Left cardiac atrium (tissue), 4 donors: Measurements from ENCODE around the gene CLEC20A. TPM values are rescaled to one million over a fixed set of nuclear protein-coding genes. Genes with fewer than 3 reads are reported as not detected.

Source experiments
- ATAC-seq, 2 donors: fragments of 200-7000 bp; cut with Tn5 transposase; one replicate each; pipeline ENCODE4 v1.9.1; 2020; ENCODE audit warnings: mild to moderate bottlenecking in 2 of 2, moderate library complexity in 2 of 2
- DNase-seq: peaks from one replicate; pipeline ENCODE4 v3.0.0-alpha.2; 2020
- intact Hi-C, 2 donors: fragments of 100-400 bp; cut with DNase I; formaldehyde crosslinking; loops; one replicate each; pipeline versions ENCODE4 v1.14.1 to v1.15.1; 2022 to 2023
- total RNA-seq, 2 donors: library from RNA; stranded (reverse); fragmentation: NEBNext Ultra II Directional; extraction: Animal tissue kit (Norgen Biotek cat#: 25700); gene quantifications; one replicate each; pipeline ENCODE4 v1.2.1, GENCODE V29; 2021
- donor health status: DM: no; HTN: yes; CAD: no.
- donor health status: DM: no; HTN: yes; CAD: no; lungs with severe emphysema.
- donor health status: DM: yes; HTN: yes; CAD: no.
- donor health status: Dilated cardiomyopathy.

CLEC20A gene
- total RNA-seq, 2 donors from 2014 or later, result not detected

DNA sequence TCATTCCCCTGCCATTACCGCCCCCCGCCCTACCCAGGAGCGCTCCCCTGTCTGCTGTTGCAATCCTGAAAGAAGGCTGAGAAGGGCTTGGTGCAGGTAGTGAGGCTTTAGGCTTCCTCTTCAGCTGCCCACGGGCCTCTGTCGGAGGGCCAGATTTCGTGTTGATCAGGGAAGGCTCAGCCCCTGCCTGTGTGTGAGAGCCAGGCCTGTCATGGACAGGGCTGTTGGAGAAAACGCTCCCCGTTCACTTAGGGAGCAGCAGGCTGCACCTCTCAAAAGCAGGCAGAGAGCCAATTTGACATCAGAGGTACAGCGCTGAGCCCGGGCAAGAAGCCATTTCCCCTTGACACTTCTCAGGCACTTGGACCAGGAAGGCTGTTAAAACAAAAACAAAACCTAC, 35.1 kb upstream of the CLEC20A start:
- intact Hi-C loops, result no loop called here
- DNase-seq, result no peak
- no peak for ATAC-seq

DNA sequence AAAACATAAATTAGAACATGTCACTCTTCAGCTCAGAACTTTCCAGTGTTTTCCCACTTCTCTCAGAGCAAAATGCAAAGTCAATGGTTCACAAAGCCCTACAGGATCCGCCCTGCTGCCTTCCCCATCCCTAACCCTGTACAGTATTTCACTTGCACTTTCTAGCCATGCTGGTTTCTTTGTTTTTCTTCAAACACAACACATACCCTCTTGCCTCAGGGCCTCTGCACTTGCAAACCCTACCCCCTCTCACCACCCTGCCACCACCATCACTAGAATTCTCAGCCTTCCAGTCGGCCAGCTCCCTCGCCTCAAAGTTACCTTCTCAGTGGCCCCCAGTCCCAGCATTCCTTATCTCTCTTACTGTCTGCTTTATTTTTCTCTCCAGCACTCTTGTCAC, 33.7 kb upstream of the CLEC20A start:
- intact Hi-C loops, result no loop called here
- DNase-seq (no peak), ATAC-seq (no peak)

- intact Hi-C loops, result no loop called here
- peak in 1 of 2 donors; percentile 73 for ATAC-seq
- DNase-seq, result peak; percentile 50
Observed at GRCh38 chr1:178530037-178530402, 33.3 kb upstream of the CLEC20A start.

- intact Hi-C loops, result no loop called here
- DNase-seq, result no peak
- no peak for ATAC-seq
Observed at GRCh38 chr1:178529364-178530036, 32.7 kb upstream of the CLEC20A start.

- DNase-seq (no peak), ATAC-seq (no peak)
- intact Hi-C loops, result no loop called here
Observed at GRCh38 chr1:178528953-178529335, 32.2 kb upstream of the CLEC20A start.

GRCh38 chr1:178528228-178528952, 31.6 kb upstream of the CLEC20A start:
- intact Hi-C loops, result no loop called here
- ATAC-seq, result no peak

DNA sequence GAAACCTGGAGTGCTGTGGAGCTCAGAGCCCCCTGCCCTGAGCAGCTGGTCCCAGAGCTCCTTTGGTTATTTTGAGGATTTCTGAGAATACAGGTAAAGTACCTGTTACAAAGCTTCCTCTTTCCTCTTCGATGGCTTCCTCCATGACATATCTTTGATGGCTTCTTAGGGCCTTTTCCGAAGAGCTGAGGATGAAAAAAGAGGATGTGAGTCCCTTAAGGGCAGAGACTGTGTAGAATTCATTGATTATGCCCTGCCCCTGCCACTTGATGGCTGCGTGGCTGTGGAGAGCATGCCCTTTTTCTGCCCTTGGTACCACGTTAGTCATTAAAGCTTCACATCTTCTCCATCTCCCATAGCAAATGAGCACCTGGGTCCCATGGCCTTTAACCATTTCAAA, 30.4 kb upstream of the CLEC20A start:
- intact Hi-C loops, result no loop called here
- DNase-seq, result no peak
- no peak for ATAC-seq

More at GRCh38 chr1:178528228-178528952, 31.6 kb upstream of the CLEC20A start:
- no peak for DNase-seq

GRCh38 chr1:178521241-178521640, 24.5 kb upstream of the CLEC20A start:
- no peak for ATAC-seq
- intact Hi-C loops, result loop anchor here in 1 of 2 donors (5.0 kb wide), 1 partner anchor 209 kb away; no protein-coding TSS in a partner anchor
- no peak for DNase-seq

DNA sequence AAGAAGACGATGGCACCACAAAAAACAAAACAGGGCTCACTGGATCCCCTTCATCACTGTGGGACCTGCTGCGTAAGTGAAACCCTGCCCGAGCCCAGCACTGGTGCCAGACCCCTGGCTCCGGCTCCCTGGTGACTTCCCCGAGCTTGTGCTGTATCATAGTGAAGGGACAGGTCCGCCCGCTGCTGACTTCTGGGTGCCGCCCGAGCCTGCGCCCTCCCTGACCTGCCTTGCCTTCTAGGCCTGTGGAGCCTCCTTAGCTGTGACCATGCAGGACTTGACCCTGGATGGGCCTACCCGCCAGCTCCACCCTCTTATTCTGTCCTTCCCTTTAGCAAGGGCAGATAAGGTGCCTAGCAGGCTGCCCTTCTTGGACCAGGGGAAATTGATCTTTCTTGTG, 24.0 kb upstream of the CLEC20A start:
- intact Hi-C loops, result loop anchor here in 1 of 2 donors (5.0 kb wide), 1 partner anchor 209 kb away; no protein-coding TSS in a partner anchor
- DNase-seq (no peak), ATAC-seq (no peak)

DNA sequence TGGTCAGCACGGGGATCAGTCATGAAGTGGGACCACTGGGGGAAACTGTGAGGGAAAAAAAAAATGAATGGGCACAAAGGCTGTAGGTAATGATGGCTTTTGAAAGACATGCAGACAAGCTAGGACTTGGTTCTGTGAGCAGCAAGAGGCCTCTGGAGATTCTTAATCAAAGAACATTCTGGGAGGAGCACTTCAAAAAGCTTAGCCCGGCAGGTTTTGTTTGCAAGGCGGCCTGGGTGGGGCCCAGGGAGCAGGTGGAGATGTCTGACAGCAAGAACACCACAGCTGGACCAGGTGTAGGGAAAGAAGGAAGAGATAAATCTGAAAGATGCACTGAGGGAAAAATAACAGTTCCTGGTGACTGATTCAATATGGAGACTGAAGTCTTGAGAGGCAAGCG, 22.1 kb upstream of the CLEC20A start:
- intact Hi-C loops, result no loop called here
- no peak for DNase-seq
- ATAC-seq, result no peak

DNA sequence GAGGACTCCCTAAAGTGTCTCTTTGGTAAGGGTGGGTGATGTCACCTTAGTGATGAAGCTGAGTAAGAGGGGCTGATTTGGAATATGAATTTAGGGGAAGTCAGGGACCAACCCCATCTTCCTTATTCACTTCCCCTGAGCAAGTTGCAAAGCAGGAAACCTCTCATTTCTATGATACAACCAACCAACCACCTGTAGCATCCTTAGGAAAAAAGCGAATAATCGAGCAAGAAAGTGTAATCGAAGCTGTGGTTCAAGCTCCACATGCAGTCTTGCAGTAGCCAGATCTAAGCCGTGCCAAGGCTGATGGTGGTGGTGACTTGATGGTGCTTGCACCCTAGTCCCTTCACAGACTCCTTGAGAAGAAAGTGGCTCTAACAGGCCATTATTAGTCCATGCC, 19.3 kb upstream of the CLEC20A start:
- DNase-seq, result no peak
- ATAC-seq, result no peak
- intact Hi-C loops, result no loop called here

- ATAC-seq (peak; percentile 40 to 58), DNase-seq (no peak)
- intact Hi-C loops, result no loop called here
Observed at GRCh38 chr1:178513278-178513983, 16.7 kb upstream of the CLEC20A start.

DNA sequence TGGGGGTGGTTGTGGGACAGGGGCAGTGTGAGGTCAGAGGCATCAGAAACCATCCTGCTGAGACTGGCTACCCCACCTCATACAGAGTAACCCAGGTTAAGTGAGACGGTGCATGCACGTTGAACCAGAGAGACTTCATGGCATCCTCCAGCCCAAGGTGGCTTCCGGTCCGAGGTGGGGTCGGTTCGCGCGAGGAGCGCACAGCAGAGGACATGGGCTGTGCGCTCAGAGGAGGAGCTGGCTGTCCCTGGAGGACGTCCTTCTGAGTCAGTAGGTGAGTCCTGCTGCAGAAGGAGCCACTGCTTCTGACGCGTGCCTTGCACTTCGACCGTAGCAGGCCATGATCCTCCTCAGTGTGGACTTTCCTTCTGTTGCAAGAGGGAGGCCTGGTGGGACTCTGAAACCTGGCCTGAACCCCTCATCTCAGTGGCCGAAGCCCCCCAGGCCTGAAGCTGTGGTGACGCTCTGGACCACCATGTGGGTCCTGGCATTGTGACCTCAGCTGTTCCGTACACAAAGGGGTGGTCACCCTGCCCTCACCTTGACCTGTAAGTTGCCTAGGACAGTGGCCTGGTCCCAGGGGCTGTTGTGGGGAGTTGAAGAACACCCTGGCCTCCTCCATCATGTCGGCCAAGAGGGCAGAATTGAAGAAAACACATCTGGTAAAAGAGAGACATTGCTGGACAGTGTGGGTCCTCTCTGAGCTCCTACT, 16.0 kb upstream of the CLEC20A start, which contains the start of gene TEX35:
Gene TEX35 (plus strand): TSS at position 544 of the 712 bp plus-strand sequence. CDS start 80 bp downstream, at position 624.
- intact Hi-C loops, result no loop called here
- no peak for ATAC-seq
- DNase-seq, result no peak

GRCh38 chr1:178510155-178510554, 13.4 kb upstream of the CLEC20A start:
- intact Hi-C loops, result no loop called here
- DNase-seq (no peak), ATAC-seq (no peak)

DNA sequence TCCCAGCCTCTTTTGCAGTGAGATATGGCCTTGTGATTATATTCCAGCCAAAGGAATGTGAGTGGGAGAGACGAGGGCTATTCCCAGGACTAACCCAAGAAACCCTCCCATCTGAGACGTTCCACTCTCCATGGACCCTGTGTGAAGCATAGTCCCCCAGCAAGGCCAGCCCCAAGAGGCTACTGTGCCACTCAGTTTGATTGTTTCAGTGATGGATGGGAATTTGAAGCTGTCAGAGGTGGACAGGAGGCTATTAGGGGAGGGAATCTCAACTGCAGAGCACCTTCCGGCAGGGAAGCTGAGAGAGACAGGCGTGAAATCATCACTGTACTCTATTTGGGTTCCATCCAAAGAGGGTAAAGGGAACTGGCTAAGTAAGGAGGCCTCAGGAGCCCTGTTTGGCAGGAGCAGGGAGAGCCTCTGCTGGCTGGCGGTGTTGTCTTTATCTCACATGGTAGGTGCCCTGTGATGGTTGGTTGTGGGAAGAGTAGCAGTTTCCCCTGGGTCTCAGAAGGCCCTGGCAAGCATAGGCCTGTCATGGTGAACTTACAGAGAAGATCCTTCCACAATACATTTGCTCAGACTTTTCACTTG, 12.7 kb upstream of the CLEC20A start:
- DNase-seq (peak; percentile 46), ATAC-seq (peak; percentile 82 to 88)
- intact Hi-C loops, result loop anchor here (10.0 kb wide), 1 partner anchor 205 kb away; no protein-coding TSS in a partner anchor

DNA sequence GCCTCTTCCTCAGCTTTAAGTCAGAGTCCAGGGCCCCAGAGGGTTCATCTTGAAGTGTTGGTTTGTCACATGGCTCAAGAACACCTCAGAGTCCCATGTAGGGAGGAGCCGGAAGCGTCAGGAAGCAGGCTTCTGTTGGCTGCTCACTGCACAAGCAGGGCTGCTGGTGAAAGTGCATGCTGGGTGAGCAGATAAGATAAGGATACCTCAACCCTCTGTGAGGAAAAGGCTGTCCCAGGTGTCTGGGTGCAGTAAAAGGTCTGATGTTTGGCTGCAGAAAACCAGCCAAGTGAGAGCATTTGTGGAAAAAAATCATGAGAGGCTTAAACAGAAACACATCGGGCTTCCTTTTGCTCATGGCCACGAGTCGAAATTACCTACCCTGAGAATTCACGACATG, 9.9 kb upstream of the CLEC20A start:
- DNase-seq (no peak), ATAC-seq (peak in 1 of 2 donors; percentile 24)
- intact Hi-C loops, result loop anchor here (10.0 kb wide), 1 partner anchor 202 kb away; no protein-coding TSS in a partner anchor

DNA sequence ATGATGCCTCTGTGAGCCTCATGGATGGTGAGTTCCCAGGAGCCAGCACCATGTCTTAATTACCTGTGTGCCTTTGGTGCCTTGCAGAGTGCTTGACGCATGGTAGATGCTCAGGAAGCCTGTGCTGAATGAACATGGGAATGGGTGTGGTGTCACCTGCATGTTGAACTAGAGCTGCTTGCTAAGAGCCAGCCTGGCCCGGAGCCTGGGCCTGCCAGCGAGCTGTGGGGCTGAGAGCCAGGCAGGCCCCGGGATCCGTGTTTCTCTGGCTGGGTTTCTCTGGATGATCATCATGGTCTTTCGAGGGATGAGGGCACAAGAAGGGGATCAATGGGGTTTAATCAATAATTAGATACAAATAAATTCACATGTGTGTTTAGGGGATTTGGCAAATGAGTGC, 9.4 kb upstream of the CLEC20A start:
- intact Hi-C loops, result loop anchor here (10.0 kb wide), 1 partner anchor 201 kb away; no protein-coding TSS in a partner anchor
- DNase-seq, result no peak
- ATAC-seq, result peak in 1 of 2 donors; percentile 28

GRCh38 chr1:178504286-178504685, 7.5 kb upstream of the CLEC20A start:
- intact Hi-C loops, result loop anchor here (10.0 kb wide), 1 partner anchor 199 kb away; no protein-coding TSS in a partner anchor
- DNase-seq (no peak), ATAC-seq (no peak)

DNA sequence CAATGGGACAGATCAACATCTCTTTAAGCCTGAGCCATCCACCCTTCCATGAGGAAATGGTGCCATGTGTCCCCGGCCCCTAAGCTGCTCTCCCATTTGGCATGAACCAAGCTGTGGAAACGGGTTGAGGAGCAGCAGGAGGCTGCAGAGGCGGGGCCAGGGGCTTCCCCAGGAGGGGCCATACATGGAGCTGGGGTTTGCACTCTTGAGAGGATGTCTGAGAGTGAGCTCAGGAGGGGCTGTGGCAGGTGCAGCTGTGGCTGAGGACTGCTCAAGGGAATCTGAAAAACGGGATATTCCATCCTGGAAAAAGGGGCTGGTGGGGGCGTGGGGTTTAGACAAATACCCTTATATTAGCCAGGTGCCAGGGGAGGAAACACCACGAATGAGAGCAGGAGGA, 7.1 kb upstream of the CLEC20A start:
- DNase-seq, result no peak
- no peak for ATAC-seq
- intact Hi-C loops, result loop anchor here (10.0 kb wide), 1 partner anchor 199 kb away; no protein-coding TSS in a partner anchor
